Stomach (tissue), 19 donors: ENCODE measurements around the gene ABCB10. TPM values are rescaled to one million over a fixed set of nuclear protein-coding genes. Genes with fewer than 3 reads are reported as not detected.

ENCODE experiments used
- DNase-seq, 2 donors: peaks; one replicate each; pipeline versions ENCODE4 v3.0.0 to v3.0.0-alpha.2; 2013 to 2019
- H3K27ac ChIP-seq, 5 donors: fragments of 200-600 bp in 4 of 5; sonication (generic) in 4 of 5; one replicate each; pipeline ENCODE4 v1.5.1; 2013 to 2019; ENCODE audit warnings: mild to moderate bottlenecking in 1 of 5, moderate library complexity in 1 of 5
- H3K27me3 ChIP-seq, 3 donors: fragments of 200-600 bp; sonication (generic); one replicate each; pipeline ENCODE4 v1.5.1; 2017 to 2019; ENCODE audit warnings: mixed run types in 1 of 3
- H3K36me3 ChIP-seq, 4 donors: fragments of 200-600 bp; sonication (generic); 1 replicate in 3 of 4; 2 replicates in 1 of 4; pipeline ENCODE4 v1.5.1; 2016 to 2019
- H3K4me1 ChIP-seq, 4 donors: fragments of 200-600 bp; sonication (generic); one replicate each; pipeline ENCODE4 v1.5.1; 2016 to 2019
- H3K4me3 ChIP-seq, 4 donors: fragments of 200-600 bp; sonication (generic) in 3 of 4; one replicate each; pipeline ENCODE4 v1.5.1; 2016 to 2019; ENCODE audit warnings: mild to moderate bottlenecking in 1 of 4
- H3K9me3 ChIP-seq, 4 donors: fragments of 200-600 bp; sonication (generic); one replicate each; pipeline ENCODE4 v1.5.1; 2016 to 2019
- CTCF ChIP-seq, 7 experiments: fragments of 450-650 bp in 4 of 7; fragments of 200-600 bp in 3 of 7; sonication (generic) in 3 of 7; IDR thresholded peaks; one replicate each; pipeline ENCODE4 v1.5.1; 2016 to 2019; ENCODE audit warnings: antibody characterized with exemption in 7 of 7, control low read depth in 2 of 7, mild to moderate bottlenecking in 1 of 7
- EP300 ChIP-seq: sonication (generic); formaldehyde crosslinking; IDR thresholded peaks from one replicate; pipeline ENCODE4 v1.6.1; 2017; ENCODE audit warnings: antibody characterized with exemption
- POLR2A ChIP-seq, 4 donors: fragments of 450-650 bp; IDR thresholded peaks; one replicate each; pipeline ENCODE4 v1.6.1; 2016; ENCODE audit warnings: antibody characterized with exemption in 4 of 4, control low read depth in 2 of 4, mild to moderate bottlenecking in 1 of 4, moderate library complexity in 1 of 4
- POLR2AphosphoS5 ChIP-seq, 3 donors: sonication (generic); formaldehyde crosslinking; IDR thresholded peaks; one replicate each; pipeline ENCODE4 v1.6.1; 2016; ENCODE audit warnings: antibody characterized with exemption in 3 of 3
- WGBS, 5 donors: extraction: QIAGEN DNeasy Blood & Tissue Kit in 3 of 5; methylation state at CpG; one replicate each; pipeline versions ENCODE4 v1.1.5 to v1.1.7; 2013 to 2018; 5-methylcytosine and 5-hydroxymethylcytosine counted together
- intact Hi-C: fragments of 100-400 bp; cut with DNase I; formaldehyde crosslinking; loops from one replicate; pipeline ENCODE4 v1.15.1; 2023; ENCODE audit warnings: low total_unique reads
- long read RNA-seq, 10 donors: transcript quantifications; one replicate each; lab custom pipeline, GENCODE V29; 2026
- polyA plus RNA-seq, 3 donors: library from polyadenylated mRNA; stranded (reverse); fragments of 200-250 nt; gene quantifications; one replicate each; pipeline ENCODE4 v1.2.3, GENCODE V29; 2013
- total RNA-seq, 5 donors: library from RNA; depleted of rRNA; stranded (reverse); fragments of >200 nt; gene quantifications; one replicate each; pipeline versions ENCODE4 v1.1.0 to v1.2.3, GENCODE V29; 2014 to 2016
- donor health status: healthy with polysubstance abuse.
- donor health status: Bipolar disorder and iron deficiency.
- donor health status: healthy.

ABCB10 gene
- 10 to 100 TPM in 4 of 5 donors, 1 to 10 TPM in 1; 3.5 to 24.2 (median 19.7) TPM for total RNA-seq
- 1 to 10 TPM; 2.7 to 7.1 (median 3.2) TPM for polyA plus RNA-seq
- long read RNA-seq, donor 1, partial matches to known transcripts, result 0 of 1 reads
- long read RNA-seq, donor 1, other reads (novel, unspliced or antisense), result 0 of 1 reads
- long read RNA-seq, donor 2, partial matches to known transcripts, result 0 of 3 reads
- long read RNA-seq, donor 2, other reads (novel, unspliced or antisense), result 0 of 3 reads
- long read RNA-seq, donor 3, result 0 reads
- long read RNA-seq, donor 4, result 0 reads
- long read RNA-seq, donor 5, partial matches to known transcripts, result 0 of 4 reads
- long read RNA-seq, donor 5, other reads (novel, unspliced or antisense), result 0 of 4 reads
- long read RNA-seq, donor 6, result 0 reads
- long read RNA-seq, donor 7, partial matches to known transcripts, result 0 of 4 reads
- long read RNA-seq, donor 7, other reads (novel, unspliced or antisense), result 0 of 4 reads
- long read RNA-seq, donor 8, partial matches to known transcripts, result 5 of 9 reads
- long read RNA-seq, donor 8, other reads (novel, unspliced or antisense), result 0 of 9 reads
- long read RNA-seq, donor 9, partial matches to known transcripts, result 0 of 1 reads
- long read RNA-seq, donor 9, other reads (novel, unspliced or antisense), result 0 of 1 reads
- long read RNA-seq, donor 10, partial matches to known transcripts, result 0 of 4 reads
- long read RNA-seq, donor 10, other reads (novel, unspliced or antisense), result 0 of 4 reads

GRCh38 chr1:229558460-229559335 is at the start of gene ABCB10:
ABCB10 (minus strand) TSS chr1:229558707; CDS start chr1:229558652, 55 bp downstream.
- TF ChIP-seq POLR2AphosphoS5 (IDR thresholded peaks at IDR 0.05), result peak; percentile 68 to 93 (median 91)
- TF ChIP-seq EP300, result no peak
- TF ChIP-seq POLR2A (IDR thresholded peaks at IDR 0.05), result no peak
- TF ChIP-seq CTCF (IDR thresholded peaks at IDR 0.05), result peak in 6 of 7 experiments; percentile 5 to 90 (median 72)
- 0 to 1% (median 0%) methylated on average over 47 to 109 of the region's 109 CpGs for WGBS, 5 donors
- intact Hi-C loops, result no loop called here
- H3K27ac ChIP-seq, result peak within 1 kb of the TSS; percentile 89 to 98 (median 95)
- H3K4me3 ChIP-seq, result peak within 1 kb of the TSS; percentile 95 to 97 (median 96)
- DNase-seq, result peak; percentile 96 to 99
- no peaks in the 10 kb centered on the region for H3K9me3 ChIP-seq
- H3K4me1 ChIP-seq, result peaks cover 14 to 48% (median 35%) of the 10 kb centered on the region in 4 donors
- H3K36me3 ChIP-seq, result no peaks in the 10 kb centered on the region
- H3K27me3 ChIP-seq, result no peaks in the 10 kb centered on the region

- Histone ChIP-seq H3K4me3 (no peak overlapping the region), H3K36me3 (peaks cover 41 to 98% (median 96%) of the 10 kb centered on the region in 4 donors), H3K9me3 (no peaks in the 10 kb centered on the region), H3K27ac (no peak overlapping the region), H3K4me1 (no peaks in the 10 kb centered on the region), H3K27me3 (no peaks in the 10 kb centered on the region)
- TF ChIP-seq EP300 (no peak), POLR2A (IDR thresholded peaks at IDR 0.05) (no peak), POLR2AphosphoS5 (IDR thresholded peaks at IDR 0.05) (no peak), CTCF (IDR thresholded peaks at IDR 0.05) (no peak)
- intact Hi-C loops, result no loop called here
- 82 to 96% (median 86%) methylated on average over 2 of the region's 2 CpGs for WGBS, 5 donors
- DNase-seq, result no peak
These were observed 48.9 kb upstream of the ABCB10 start for GRCh38 chr1:229607370-229607769.

- DNase-seq, result no peak
These were observed 45.0 kb upstream of the ABCB10 start for GRCh38 chr1:229603371-229604005.

More at GRCh38 chr1:229603371-229604005, 45.0 kb upstream of the ABCB10 start:
- TF ChIP-seq CTCF (IDR thresholded peaks at IDR 0.05), result no peak
- no peak for TF ChIP-seq POLR2A (IDR thresholded peaks at IDR 0.05)
- TF ChIP-seq POLR2AphosphoS5 (IDR thresholded peaks at IDR 0.05), result no peak
- no peak for TF ChIP-seq EP300
- H3K27ac ChIP-seq, result no peak overlapping the region
- H3K9me3 ChIP-seq, result no peaks in the 10 kb centered on the region
- H3K27me3 ChIP-seq, result no peaks in the 10 kb centered on the region
- H3K4me1 ChIP-seq, result peaks cover 0 to 14% (median 5%) of the 10 kb centered on the region in 4 donors
- H3K36me3 ChIP-seq, result peaks cover 18 to 90% (median 85%) of the 10 kb centered on the region in 4 donors
- 81 to 91% (median 89%) methylated on average over 7 of the region's 7 CpGs for WGBS, 5 donors
- no peak overlapping the region for H3K4me3 ChIP-seq
- intact Hi-C loops, result no loop called here
